ENCODE results near the gene MLEC.

- TF ChIP-seq POLR2A (IDR thresholded peaks at IDR 0.05; ENCODE audit: low read length) (no peak), GATA1 (IDR thresholded peaks at IDR 0.05; ENCODE audit: low read depth, low read length) (no peak)
Measured at GRCh38 chr12:120738252-120739030, 51.5 kb downstream of the MLEC start.
